HG03108 (cell line): Measurements from ENCODE around the gene CPED1.
"Not testable (repeated sequence)": the region's sequence is repeated elsewhere in the genome, so short reads cannot be mapped to it uniquely, and the experiment has no call there.

ENCODE experiments used
- ATAC-seq: cut with Tn5 transposase; IDR thresholded peaks from one replicate; pipeline ENCODE4 v1.9.1; 2021; ENCODE audit warnings: moderate library complexity; ENCODE audit not compliant: unreplicated experiment

The CPED1 gene

DNA sequence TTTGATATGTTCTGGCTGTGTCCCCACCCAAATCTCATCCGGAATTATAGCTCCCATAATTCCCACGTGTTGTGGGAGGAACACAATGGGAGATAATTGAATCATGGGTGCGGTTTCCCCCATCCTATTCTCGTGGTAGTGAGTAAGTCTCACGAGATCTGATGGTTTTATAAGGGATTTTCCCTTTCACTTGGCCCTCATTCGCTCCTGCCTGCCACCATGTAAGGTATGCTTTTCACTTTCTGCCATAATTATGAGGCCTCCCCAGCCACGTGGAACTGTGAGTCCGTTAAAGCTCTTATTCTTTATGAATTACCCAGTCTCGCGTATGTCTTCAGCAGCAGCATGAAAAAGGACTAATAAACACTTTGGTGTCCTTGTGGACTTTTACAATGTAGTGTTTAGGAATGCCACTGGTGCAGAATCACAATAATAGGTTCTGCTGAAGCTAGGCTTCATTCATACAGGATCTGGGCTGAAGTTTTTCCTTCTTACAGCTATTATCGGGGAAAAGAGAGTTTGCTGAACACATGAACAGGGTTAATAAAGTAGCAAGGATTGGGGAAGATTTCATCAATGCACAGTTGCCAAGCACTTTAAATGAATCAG is 74.3 kb downstream of the CPED1 start:
- ATAC-seq: no peak

DNA sequence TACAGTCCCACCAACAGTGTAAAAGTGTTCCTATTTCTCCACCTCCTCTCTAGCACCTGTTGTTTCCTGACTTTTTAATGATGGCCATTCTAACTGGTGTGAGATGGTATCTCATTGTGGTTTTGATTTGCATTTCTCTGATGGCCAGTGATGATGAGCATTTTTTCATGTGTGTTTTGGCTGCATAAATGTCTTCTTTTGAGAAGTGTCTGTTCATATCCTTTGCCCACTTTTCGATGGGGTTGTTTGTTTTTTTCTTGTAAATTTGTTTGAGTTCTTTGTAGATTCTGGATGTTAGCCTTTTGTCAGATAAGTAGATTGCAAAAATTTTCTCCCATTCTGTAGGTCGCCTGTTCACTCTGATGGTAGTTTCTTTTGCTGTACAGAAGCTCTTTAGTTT is 79.2 kb downstream of the CPED1 start:
- not testable (repeated sequence) for ATAC-seq

DNA sequence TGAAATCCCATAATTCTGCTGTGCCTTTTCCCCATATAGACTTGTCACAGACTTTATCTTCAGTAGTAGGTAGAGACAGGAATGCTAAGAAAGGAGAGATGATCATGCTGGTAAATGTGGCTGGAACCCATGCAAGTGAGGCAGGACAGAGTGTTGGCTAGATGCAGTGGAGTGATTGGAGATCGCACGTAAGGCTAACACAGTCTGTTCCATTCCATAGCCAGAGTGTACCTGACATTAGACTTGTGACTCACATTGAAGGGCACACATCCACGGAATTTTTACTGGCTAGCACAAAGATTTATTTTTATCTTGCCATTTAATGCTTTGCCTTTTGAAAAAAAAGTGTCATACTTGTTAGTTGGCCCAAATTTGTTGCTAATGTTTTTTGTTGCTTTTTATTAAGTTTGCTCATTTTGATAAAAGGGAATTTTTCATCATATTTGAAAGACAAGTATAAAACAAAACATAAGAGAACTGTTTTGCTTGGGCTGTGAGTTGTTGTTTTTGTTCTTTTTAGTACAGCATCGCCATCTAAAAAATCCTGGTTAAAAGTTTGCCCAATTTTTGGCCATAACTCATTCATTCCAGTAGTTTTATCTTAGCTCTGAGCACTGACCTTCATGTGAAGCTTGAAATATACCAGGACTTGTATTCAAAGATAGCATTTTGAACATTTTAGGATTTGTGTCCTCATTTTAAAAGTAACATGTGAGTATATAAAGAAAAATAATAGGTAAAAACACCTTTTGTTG is 81.0 kb downstream of the CPED1 start:
- ATAC-seq: no peak

DNA sequence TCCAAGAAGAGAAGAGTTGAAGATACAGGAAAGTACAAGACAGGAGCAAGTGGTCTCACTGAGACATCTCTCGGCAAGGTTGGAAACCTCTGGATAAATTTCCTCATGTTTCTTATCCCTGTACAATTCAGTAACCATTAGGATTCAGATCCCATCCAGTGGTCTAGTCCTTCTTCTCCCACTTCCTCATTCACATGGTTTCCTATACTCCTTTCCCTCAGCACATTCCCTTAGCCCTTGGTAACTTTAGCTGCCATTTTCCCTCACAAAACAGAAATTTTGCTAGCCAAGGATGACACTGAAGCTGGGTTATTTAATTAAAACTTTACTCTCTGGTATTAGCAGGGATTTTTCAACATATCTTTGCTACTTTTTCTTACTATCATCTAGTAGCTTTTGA is 82.6 kb downstream of the CPED1 start:
- no peak for ATAC-seq

DNA sequence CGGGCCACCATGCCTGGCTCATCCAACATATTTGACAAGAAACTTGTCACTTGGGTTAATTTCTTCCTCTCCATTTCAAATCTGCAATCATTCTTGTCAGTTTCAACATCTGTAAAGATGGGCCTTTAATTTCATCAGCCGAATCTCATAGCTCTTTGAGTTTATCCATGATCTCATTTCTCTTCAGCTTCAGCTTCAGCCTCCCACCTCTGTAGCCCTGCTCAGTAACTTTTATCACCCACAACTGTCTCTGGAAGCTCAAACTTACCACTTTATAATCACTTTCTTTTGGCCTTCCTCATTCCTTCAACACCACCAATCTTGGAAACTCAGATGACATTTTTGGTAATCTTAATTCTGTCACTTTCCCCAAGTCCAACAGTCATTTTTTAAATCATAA is 83.2 kb downstream of the CPED1 start:
- no peak for ATAC-seq

DNA sequence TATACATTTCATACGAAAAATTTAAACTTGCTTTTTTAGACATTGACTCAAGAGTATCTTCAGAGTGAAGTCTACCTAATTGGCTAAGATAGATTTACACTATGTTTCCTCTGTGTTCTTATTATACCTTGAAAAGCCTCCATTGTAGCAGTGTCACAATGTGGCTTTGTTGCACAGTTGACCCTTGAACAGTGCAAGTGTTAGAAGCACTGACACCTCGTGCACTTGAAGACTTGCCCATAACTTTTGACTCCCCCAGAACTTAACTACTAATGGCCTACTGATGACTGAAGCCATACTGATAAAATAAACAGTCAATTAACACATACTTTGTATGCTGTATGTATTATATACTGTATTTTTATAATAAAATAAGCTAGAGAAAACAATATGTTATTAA is 84.3 kb downstream of the CPED1 start:
- ATAC-seq: no peak

DNA sequence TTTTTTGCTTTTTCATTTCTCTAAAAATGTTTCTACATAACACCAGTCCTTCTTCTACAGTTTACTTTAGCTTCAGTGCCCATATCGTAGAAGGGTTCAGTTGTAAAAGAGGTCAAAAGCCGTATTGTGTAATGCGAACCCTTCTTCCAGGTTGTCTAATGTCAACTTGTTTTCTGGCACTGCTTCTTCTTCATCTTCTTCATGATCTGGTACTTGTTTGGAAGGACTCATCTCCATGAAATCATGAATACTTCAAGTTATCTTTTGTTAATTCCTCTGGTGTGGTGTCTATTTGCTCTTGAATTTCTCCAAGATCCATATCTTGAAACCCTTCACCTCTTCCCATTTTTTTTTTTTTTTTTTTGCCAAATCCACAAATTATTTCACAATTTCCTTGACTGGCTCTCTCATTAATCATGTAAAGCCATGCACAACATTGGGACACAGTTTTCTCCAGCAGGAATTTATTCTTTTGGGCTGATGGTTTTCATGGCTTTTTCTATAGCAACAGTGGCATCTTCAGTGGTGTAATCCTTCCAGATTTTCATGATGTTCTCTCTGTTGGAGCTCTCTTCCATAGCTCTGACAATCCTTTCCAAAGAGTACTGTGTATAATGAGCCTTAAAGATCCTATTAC is 85.1 kb downstream of the CPED1 start:
- ATAC-seq: no peak

DNA sequence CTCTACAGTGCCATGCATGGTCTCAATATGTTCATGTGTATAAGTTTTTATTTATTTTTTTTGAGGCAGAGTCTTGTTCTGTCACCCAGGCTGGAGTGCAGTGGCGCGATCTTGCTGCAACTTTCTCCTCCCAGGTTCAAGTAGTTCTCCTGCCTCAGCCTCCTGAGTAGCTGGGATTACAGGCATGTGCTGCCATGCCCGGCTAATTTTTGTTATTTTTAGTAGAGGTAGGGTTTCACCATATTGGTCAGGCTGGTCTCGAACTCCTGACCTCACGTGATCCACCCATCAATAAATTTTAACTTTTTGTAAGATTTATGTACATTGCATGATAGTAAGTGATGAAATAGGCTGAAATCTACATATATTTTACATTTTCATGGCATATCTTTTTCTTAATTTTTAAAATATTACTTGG is 86.9 kb downstream of the CPED1 start:
- not testable (repeated sequence) for ATAC-seq

DNA sequence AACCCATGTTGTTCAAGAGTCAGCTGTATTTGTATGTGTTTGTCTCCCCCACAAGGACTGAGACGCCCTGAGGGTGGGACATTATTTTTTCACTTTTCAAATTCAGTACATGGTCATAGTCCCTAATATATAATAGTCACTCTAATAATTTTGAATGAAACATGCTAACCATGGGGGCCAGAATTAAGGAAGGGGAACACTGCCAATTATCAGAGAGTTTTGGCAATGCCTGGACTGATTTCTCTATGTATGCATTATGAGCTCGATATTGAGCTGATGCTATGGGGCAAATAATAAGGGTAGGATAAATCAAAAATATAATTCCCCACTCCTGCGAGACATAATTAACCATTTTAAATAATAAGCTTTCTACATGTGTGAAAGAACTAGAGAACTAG is 87.4 kb downstream of the CPED1 start:
- ATAC-seq: no peak

DNA sequence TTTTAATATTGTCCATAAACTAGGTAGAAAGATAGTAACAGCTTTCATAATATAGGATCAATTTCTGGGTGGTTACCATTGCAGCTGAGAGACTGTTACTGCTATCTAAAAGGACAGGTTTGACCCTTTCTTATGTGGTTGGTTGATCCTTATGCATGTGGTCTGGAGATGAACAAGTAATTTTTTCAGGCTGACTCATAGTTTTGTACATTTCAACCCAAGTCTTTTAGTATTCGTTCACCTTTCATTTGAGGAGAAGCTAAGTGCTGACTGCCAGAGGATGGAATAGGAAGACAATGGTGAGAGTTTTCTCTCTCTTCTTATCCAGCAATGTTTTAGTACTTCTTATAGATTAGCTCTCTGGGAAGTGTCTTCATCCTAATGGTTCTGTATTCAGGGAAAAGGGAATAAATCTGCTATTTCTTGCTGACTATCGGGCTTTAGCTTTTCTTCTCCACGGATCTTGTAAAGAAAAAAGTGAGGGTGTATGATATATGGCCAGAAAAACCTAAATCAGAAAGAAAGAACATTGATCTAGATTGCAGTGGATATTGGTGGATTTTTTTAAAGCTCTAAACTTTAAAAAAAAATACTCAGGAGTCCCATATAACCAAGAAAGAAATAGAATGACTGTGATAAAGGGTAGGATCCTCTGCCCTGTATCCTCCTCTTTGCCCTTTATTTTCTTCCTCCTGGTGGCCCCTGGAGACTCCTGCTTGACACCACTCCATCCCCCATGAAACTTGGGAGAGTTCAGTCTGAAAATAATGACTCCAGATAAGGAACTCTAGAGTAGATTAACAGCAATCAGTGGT is 88.0 kb downstream of the CPED1 start:
- ATAC-seq: no peak

DNA sequence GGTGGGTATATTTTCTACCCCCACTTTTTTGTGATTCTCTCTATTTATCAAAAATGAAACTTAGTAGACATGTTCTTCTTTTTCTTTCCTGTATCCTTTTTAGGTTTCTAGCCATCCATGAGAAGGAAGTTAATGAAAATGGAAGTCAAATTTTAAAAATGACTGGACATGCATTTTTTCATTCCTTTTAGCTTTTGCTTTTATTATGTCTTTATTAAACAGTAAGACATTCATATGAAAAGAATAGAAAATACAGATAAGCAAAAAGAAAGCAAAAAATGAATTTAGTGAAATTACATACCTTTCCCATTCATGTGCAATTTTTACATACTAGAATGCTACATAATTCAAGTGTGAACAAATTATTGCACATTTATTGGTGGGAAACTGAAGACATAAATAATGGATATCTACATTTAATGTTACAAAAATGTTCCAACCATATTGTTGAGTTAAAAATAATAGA is 88.7 kb downstream of the CPED1 start:
- ATAC-seq: no peak

DNA sequence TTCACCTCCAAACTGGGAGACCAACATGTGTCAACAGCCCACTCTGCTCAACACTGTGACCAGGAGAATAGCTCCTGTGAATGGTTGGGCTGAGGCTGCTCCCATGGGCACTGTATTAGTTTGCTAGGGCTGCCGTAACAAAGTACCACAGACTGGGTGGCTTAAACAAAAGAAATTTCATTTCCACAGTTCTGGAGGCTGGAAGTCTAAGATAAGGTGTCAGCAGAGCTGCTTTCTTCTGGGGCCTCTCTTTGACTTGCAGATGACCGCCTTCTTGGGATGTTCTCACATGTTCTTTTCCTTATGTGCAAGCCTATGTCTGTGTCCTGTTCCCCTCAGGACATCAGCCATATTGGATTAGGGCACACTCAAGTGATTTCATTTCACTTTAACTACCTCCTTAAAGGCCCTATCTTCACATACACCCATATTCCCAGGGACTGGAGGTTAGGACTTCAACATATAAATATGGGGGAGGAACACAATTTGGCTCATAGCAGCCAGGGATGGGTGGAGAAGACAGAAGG is 90.3 kb downstream of the CPED1 start:
- ATAC-seq: no peak

DNA sequence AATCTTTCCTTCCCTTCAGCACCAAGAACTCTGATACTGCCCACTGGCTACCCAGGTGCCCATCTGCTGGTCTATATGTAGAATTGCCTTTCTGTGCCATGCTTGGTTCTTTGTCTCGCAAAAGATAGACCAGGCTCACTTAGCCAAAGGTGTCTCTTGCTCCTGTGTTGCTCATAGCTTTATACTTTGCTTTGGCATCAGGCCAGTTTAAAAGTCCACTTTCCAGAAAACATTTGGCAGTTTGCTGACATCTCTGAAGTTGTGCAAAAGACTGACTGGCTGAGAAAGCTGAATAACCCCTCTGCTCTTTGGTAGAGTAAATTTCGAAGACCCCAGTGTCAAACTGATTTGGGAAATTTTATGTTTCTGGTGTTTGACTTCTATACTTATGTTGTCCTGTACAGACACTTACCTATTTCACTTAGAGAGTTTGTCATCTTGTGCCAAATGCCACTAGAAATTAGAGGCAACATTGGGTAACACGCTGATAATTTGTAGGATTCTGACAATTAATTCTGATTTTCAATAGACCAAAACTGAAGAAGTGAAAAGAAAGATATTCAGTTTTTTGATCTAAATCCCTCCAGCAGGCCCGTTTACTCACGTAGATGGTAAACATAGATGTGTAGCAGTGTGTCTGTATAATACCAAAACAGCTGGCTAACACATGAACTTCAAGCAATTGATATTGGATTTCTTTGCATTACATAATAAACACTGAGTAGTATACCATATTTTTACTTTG is 91.1 kb downstream of the CPED1 start:
- ATAC-seq: no peak

DNA sequence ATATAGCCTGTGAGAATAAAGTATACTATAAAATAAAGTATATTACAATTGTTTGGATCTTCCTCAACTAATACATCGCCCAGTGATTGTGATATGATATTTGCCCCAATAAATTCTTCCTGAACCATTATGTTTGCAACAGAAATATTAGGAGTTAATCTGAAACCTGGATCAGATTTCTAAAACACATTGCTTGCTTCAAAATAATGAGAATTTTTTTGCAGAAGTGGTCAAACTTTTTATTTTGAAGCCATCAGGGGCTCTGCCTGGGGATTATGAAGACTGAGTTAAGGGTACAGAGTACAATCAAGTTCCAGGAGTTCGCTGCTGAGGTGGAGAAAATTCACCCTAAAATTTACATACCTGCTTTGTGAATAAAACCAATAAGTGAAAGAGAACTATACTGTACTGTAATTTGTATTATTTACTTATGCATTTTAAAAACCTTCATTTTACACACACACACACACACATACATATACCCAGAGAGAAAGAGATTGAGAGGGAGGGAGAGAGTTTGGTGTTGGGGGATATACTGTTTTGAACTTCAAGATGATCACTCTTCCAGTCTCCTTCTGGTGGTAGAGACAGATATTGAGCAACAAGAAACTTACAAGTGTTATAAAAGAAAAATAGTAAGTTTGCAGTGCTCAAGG is 91.9 kb downstream of the CPED1 start:
- no peak for ATAC-seq

DNA sequence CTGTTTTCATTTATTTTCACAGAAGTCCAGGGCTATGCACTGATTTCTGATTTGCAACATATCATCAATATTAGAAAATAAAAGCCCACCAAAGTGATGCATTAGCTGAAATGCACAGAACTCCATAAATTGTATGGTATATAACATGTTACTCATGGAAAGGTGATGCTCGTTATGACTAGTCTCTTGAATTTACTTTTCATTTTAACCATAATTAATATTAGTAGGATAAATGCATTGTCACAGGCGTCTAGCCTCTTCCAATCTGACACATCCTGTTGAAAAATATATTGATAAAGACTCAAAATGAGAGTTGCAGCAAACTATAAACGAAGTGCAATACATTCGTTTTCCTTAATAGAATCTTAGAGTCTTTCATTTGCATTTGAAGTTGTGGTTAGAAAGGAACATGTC is 92.4 kb downstream of the CPED1 start:
- ATAC-seq: no peak

DNA sequence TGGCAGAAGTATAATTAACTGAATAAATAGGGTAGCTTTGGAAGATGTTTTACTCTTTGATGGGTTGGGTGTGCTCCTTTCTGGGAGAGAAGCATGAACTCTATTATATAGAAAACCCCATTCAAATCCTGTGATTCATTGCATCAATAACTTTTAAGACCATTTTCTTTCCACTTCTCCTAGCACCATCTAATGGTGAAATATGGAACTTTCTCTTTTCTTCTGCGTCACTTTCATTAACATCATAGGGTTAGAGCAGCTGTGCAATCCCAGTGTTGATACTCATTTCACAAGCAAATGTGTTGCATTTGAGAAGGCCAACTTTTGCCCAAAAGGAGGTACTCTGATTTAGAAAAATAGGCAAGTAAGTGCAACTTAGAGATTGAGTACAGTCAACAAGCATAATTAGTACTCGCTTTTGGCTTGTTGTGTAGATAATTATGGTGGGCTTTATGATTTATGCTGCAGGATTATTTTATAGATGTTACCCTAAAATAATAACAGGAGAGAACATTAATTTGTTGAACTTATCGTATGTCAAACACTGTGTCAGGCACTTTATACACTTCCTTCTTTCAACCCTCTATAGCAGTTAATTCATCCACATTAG is 92.9 kb downstream of the CPED1 start:
- no peak for ATAC-seq

DNA sequence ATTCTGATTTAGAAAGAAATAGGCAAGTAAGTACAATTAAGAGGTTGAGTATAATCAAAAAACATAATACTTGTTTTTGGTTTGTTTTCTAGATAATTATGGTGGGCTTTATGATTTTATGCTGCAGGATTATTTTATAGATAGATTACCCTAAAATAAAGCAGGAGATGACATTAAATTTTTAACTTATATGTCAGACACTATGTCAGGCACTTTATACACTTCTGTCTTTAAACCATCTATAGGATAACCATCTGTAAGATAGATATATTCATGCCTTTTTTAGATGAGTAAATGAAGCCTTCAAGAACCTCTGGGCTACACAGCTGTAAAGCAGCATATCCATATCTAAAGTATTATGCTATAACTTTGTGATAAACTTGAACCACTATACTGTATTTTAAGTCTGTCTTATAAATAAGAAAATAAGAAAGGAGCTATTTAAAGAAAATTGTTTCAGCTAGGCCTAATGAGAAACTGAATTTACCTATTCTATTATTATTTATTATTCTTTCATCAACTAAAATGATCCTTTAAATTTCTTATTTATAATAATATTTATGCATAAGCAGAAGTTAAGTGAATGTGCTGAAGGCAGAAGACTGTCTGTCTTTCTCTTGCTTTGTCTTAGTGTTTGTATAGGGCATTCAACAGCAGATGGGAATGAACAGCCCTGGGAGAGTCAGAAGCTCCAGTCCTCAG is 94.0 kb downstream of the CPED1 start:
- ATAC-seq: no peak

DNA sequence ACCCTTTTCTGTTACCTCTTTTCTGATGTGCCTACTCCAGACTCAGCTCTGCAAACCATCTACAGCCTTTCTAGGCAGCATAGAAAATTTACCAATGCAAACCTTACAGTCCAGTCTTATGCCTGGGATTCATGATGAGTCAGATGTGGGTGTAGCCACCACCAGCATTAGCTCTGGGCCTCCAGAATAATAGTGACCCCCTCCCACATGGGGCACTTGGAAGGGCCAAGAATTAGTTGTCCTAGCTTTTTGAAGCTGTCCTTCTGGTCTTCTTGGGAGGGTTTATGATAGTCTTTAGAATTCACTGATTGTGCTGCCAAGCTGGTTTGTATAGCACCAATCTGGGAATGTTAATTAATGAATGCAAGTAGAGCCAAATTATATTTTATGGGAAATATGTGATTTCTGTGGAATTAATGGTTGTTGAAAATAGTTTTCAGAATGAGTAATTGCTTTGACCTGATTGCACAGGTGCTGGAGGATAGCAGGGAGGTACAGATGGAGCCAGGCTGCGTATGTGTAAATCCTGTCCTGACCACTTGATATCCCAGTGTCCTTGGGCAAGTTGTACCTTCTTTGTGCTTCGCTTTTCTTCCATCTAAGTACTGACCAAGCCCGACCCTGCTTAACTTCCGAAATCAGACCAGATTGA is 94.8 kb downstream of the CPED1 start:
- ATAC-seq: no peak
